CD14-positive monocyte (primary cell): ENCODE data around the gene SMC1A. TPM values are rescaled to one million over a fixed set of nuclear protein-coding genes. Genes with fewer than 3 reads are reported as not detected.

ENCODE experiments used
- DNase-seq, 3 donors: peaks; one replicate each; pipeline ENCODE4 v3.0.0-alpha.2; 2011 to 2022
- H2AFZ ChIP-seq: 2 replicates; pipeline ENCODE4 v1.6.0; 2012; ENCODE audit warnings: mild to moderate bottlenecking, low read depth, low read length, inconsistent platforms; ENCODE audit not compliant: insufficient read depth, poor library complexity, severe bottlenecking
- H3K27ac ChIP-seq, 2 donors: 1 replicate in 1 of 2; 2 replicates in 1 of 2; pipeline ENCODE4 v1.5.1; 2012 to 2013; ENCODE audit warnings: low read length in 2 of 2, control low read depth in 1 of 2, inconsistent platforms in 1 of 2, low read depth in 1 of 2, mild to moderate bottlenecking in 1 of 2
- H3K27me3 ChIP-seq, 2 donors: one replicate each; pipeline versions ENCODE4 v1.6.0 to v1.6.1; 2011 to 2013; ENCODE audit warnings: low read length in 2 of 2; ENCODE audit not compliant: control insufficient read depth in 2 of 2, insufficient read depth in 2 of 2
- H3K36me3 ChIP-seq, 2 donors: replicated peaks in 1 of 2; 1 replicate in 1 of 2; 2 replicates in 1 of 2; pipeline versions ENCODE4 v1.5.1 to v1.6.1; 2012 to 2013; ENCODE audit warnings: low read length in 2 of 2, control low read depth in 1 of 2, inconsistent platforms in 1 of 2, mild to moderate bottlenecking in 1 of 2; ENCODE audit not compliant: insufficient read depth in 2 of 2, control insufficient read depth in 1 of 2
- H3K4me1 ChIP-seq, 2 donors: 1 replicate in 1 of 2; 2 replicates in 1 of 2; pipeline versions ENCODE4 v1.5.1 to v1.6.1; 2012 to 2013; ENCODE audit warnings: low read length in 2 of 2, control low read depth in 1 of 2, inconsistent platforms in 1 of 2, mild to moderate bottlenecking in 1 of 2, moderate library complexity in 1 of 2; ENCODE audit not compliant: insufficient read depth in 2 of 2, control insufficient read depth in 1 of 2
- H3K4me2 ChIP-seq: replicated peaks from 2 replicates; pipeline ENCODE3; 2012; ENCODE audit warnings: low read length, moderate library complexity, mild to moderate bottlenecking; ENCODE audit not compliant: poor library complexity, severe bottlenecking; ENCODE audit errors: extremely low read depth
- H3K4me3 ChIP-seq, 3 experiments: fragments of 200-600 bp in 1 of 3; sonication (generic) in 1 of 3; replicated peaks in 1 of 3; 1 replicate in 2 of 3; 2 replicates in 1 of 3; pipeline ENCODE4 v1.5.1; 2011 to 2013; ENCODE audit warnings: low read length in 3 of 3, mild to moderate bottlenecking in 3 of 3, control low read depth in 2 of 3, low read depth in 2 of 3, inconsistent platforms in 1 of 3, moderate library complexity in 1 of 3
- H3K79me2 ChIP-seq: 2 replicates; pipeline ENCODE4 v1.6.0; 2012; ENCODE audit warnings: mild to moderate bottlenecking, control low read depth, inconsistent platforms, low read length, moderate library complexity; ENCODE audit not compliant: insufficient read depth
- H3K9ac ChIP-seq: 2 replicates; pipeline ENCODE4 v1.6.0; 2017; ENCODE audit warnings: low read length, mild to moderate bottlenecking; ENCODE audit not compliant: insufficient read depth, poor library complexity, severe bottlenecking
- H3K9me3 ChIP-seq, 2 donors: replicated peaks in 1 of 2; 1 replicate in 1 of 2; 2 replicates in 1 of 2; pipeline versions ENCODE4 v1.5.1 to v1.6.1; 2012 to 2013; ENCODE audit warnings: low read length in 2 of 2, control low read depth in 1 of 2; ENCODE audit not compliant: control insufficient read depth in 1 of 2, insufficient read depth in 1 of 2
- H4K20me1 ChIP-seq: 2 replicates; pipeline ENCODE4 v1.6.0; 2012; ENCODE audit warnings: mild to moderate bottlenecking, low read length, control low read depth, moderate library complexity; ENCODE audit not compliant: insufficient read depth
- H3K27ac Mint-ChIP-seq, 7 donors: one replicate each; pipeline ENCODE4 v1.8.0; 2020; ENCODE audit warnings: mild to moderate bottlenecking in 7 of 7, mixed read lengths in 7 of 7, moderate library complexity in 6 of 7, inconsistent platforms in 2 of 7
- H3K27me3 Mint-ChIP-seq, 3 donors: one replicate each; pipeline ENCODE4 v1.8.0; 2021 to 2022; ENCODE audit warnings: low read depth in 3 of 3, mild to moderate bottlenecking in 3 of 3, mixed read lengths in 3 of 3, moderate library complexity in 3 of 3, inconsistent platforms in 1 of 3
- H3K36me3 Mint-ChIP-seq, 2 donors: one replicate each; pipeline ENCODE4 v1.8.0; 2020; ENCODE audit warnings: mixed read lengths in 2 of 2, inconsistent platforms in 1 of 2, mild to moderate bottlenecking in 1 of 2
- H3K4me1 Mint-ChIP-seq: one replicate; pipeline ENCODE4 v1.8.0; 2020; ENCODE audit warnings: mild to moderate bottlenecking, mixed read lengths
- H3K4me3 Mint-ChIP-seq, 2 donors: one replicate each; pipeline ENCODE4 v1.8.0; 2020; ENCODE audit warnings: mild to moderate bottlenecking in 2 of 2, mixed read lengths in 2 of 2, moderate library complexity in 1 of 2
- H3K9me3 Mint-ChIP-seq, 7 donors: one replicate each; pipeline ENCODE4 v1.8.0; 2020 to 2022; ENCODE audit warnings: mixed read lengths in 7 of 7, mild to moderate bottlenecking in 6 of 7, moderate library complexity in 6 of 7, inconsistent platforms in 2 of 7
- WGBS: methylation state at CpG from one replicate; pipeline ENCODE4 v1.1.5; 2013; ENCODE audit warnings: missing lambda C conversion rate; ENCODE audit not compliant: insufficient coverage; 5-methylcytosine and 5-hydroxymethylcytosine counted together
- intact Hi-C, 2 donors: fragments of 100-400 bp; cut with micrococcal nuclease; formaldehyde crosslinking; loops; one replicate each; pipeline versions ENCODE4 v1.15.0 to v1.15.1; 2023
- polyA plus RNA-seq, 3 donors: library from polyadenylated mRNA; depleted of rRNA in 1 of 3; unstranded in 2 of 3; stranded (reverse) in 1 of 3; fragments of 300-500 nt in 2 of 3; fragments of >200 nt in 1 of 3; fragmentation: Illumina TruSeq in 2 of 3; gene quantifications; 1 replicate in 2 of 3; 2 replicates in 1 of 3; pipeline ENCODE4 v1.2.3, GENCODE V29; 2012 to 2021
- TF ChIP-seq, protein P1 (sequence below): fragments of 200-600 bp; IDR thresholded peaks from one replicate; pipeline ENCODE4 v1.8.0; 2022; ENCODE audit warnings: antibody characterized with exemption, mild to moderate bottlenecking

SMC1A gene
- polyA plus RNA-seq, 3 donors = 25.5 to 53.2 (median 25.6) TPM

- TF ChIP-seq, protein P1, sequence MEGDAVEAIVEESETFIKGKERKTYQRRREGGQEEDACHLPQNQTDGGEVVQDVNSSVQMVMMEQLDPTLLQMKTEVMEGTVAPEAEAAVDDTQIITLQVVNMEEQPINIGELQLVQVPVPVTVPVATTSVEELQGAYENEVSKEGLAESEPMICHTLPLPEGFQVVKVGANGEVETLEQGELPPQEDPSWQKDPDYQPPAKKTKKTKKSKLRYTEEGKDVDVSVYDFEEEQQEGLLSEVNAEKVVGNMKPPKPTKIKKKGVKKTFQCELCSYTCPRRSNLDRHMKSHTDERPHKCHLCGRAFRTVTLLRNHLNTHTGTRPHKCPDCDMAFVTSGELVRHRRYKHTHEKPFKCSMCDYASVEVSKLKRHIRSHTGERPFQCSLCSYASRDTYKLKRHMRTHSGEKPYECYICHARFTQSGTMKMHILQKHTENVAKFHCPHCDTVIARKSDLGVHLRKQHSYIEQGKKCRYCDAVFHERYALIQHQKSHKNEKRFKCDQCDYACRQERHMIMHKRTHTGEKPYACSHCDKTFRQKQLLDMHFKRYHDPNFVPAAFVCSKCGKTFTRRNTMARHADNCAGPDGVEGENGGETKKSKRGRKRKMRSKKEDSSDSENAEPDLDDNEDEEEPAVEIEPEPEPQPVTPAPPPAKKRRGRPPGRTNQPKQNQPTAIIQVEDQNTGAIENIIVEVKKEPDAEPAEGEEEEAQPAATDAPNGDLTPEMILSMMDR = no peak
- DNase-seq = peak; percentile 4 to 14 (median 9)
- WGBS = no CpG with 5 or more reads among the region's 2 CpGs
- H2AFZ ChIP-seq = no peak overlapping the region
- no peak overlapping the region for H3K9ac ChIP-seq
- peaks cover 42 to 86% of the 10 kb centered on the region in 2 donors for H3K36me3 ChIP-seq
- no peak overlapping the region for H3K4me3 ChIP-seq
- H3K4me1 Mint-ChIP-seq = peaks cover 7% of the 10 kb centered on the region
- no peak overlapping the region for H3K4me3 Mint-ChIP-seq
- H3K36me3 Mint-ChIP-seq = peaks cover 49 to 84% of the 10 kb centered on the region in 2 donors
- peaks cover 0 to 2% (median 0%) of the 10 kb centered on the region in 7 donors for H3K9me3 Mint-ChIP-seq
- H3K27ac Mint-ChIP-seq = peak overlapping the region; percentile 0 to 79 (median 63)
- intact Hi-C loops = no loop called here
- H3K79me2 ChIP-seq = peaks cover 39% of the 10 kb centered on the region
- no peaks in the 10 kb centered on the region for H3K27me3 Mint-ChIP-seq
- no peak overlapping the region for H3K4me2 ChIP-seq
- H3K4me1 ChIP-seq = peaks cover 5 to 6% of the 10 kb centered on the region in 2 donors
- H3K9me3 ChIP-seq = no peaks in the 10 kb centered on the region
- H4K20me1 ChIP-seq = peaks cover 42% of the 10 kb centered on the region
- no peaks in the 10 kb centered on the region for H3K27me3 ChIP-seq
- peak overlapping the region in 1 of 2 donors; percentile 33 for H3K27ac ChIP-seq
Measured at GRCh38 chrX:53412446-53412845, 10.0 kb downstream of the SMC1A start.

DNA sequence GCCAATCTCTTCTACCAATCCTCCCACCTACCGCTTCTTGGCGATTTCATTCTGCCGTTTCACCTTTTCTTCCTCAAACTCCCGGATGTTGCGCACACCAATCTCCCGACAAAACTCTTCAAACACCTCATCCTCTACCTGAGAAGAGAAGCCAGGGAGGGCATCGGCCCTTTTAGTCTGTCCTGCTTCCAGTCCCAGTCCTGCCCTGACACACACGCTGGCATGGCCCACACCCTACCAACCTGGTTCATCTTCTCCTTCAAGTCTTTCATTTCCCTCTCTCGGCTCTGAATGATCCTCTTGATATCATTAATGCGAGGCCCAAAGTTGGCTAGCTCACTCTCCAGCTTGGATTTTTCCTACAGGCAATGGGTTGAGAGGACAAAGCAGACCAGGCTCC is 18.9 kb downstream of the SMC1A start:
- Mint-ChIP-seq H3K4me1 (no peaks in the 10 kb centered on the region), H3K36me3 (peaks cover 65 to 91% of the 10 kb centered on the region in 2 donors), H3K27ac (no peak overlapping the region), H3K27me3 (peaks cover 0 to 1% (median 0%) of the 10 kb centered on the region in 3 donors), H3K9me3 (peaks cover 0 to 3% (median 0%) of the 10 kb centered on the region in 7 donors), H3K4me3 (no peak overlapping the region)
- TF ChIP-seq, protein P1 = no peak
- no peak overlapping the region for H2AFZ ChIP-seq
- H4K20me1 ChIP-seq = no peaks in the 10 kb centered on the region
- H3K9me3 ChIP-seq = no peaks in the 10 kb centered on the region
- H3K9ac ChIP-seq = no peak overlapping the region
- H3K4me2 ChIP-seq = no peak overlapping the region
- peaks cover 77 to 100% of the 10 kb centered on the region in 2 donors for H3K36me3 ChIP-seq
- no peaks in the 10 kb centered on the region for H3K27me3 ChIP-seq
- H3K4me1 ChIP-seq = no peaks in the 10 kb centered on the region
- 100% methylated on average over 2 of the region's 10 CpGs for WGBS
- no peak overlapping the region for H3K27ac ChIP-seq
- no peak for DNase-seq
- intact Hi-C loops = no loop called here
- H3K79me2 ChIP-seq = no peaks in the 10 kb centered on the region
- H3K4me3 ChIP-seq = no peak overlapping the region
